Measurements from ENCODE around the gene DCP1B. TPM values are rescaled to one million over a fixed set of nuclear protein-coding genes. Genes with fewer than 3 reads are reported as not detected.

The DCP1B gene
- total RNA-seq, 1 donor from 2014 or later, result 31.5 TPM

GRCh38 chr12:2011643-2012607, 7.7 kb upstream of the DCP1B start:
- Mint-ChIP-seq H3K36me3 (ENCODE audit: insufficient read depth) (no peaks in the 10 kb centered on the region), H3K27ac (no peak overlapping the region), H3K4me1 (ENCODE audit: low read depth) (peaks cover 24% of the 10 kb centered on the region), H3K4me3 (ENCODE audit: low read depth) (no peak overlapping the region), H3K27me3 (no peaks in the 10 kb centered on the region), H3K9me3 (ENCODE audit: low read depth) (no peaks in the 10 kb centered on the region)
- TF ChIP-seq, protein P1, sequence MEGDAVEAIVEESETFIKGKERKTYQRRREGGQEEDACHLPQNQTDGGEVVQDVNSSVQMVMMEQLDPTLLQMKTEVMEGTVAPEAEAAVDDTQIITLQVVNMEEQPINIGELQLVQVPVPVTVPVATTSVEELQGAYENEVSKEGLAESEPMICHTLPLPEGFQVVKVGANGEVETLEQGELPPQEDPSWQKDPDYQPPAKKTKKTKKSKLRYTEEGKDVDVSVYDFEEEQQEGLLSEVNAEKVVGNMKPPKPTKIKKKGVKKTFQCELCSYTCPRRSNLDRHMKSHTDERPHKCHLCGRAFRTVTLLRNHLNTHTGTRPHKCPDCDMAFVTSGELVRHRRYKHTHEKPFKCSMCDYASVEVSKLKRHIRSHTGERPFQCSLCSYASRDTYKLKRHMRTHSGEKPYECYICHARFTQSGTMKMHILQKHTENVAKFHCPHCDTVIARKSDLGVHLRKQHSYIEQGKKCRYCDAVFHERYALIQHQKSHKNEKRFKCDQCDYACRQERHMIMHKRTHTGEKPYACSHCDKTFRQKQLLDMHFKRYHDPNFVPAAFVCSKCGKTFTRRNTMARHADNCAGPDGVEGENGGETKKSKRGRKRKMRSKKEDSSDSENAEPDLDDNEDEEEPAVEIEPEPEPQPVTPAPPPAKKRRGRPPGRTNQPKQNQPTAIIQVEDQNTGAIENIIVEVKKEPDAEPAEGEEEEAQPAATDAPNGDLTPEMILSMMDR (IDR thresholded peaks at IDR 0.05; ENCODE audit: unreplicated experiment), result peak; percentile 41
- no peak for DNase-seq (ENCODE audit: low spot score, unreplicated experiment)

- H3K4me3 Mint-ChIP-seq (ENCODE audit: low read depth), result no peak overlapping the region
- peaks cover 24% of the 10 kb centered on the region for H3K4me1 Mint-ChIP-seq (ENCODE audit: low read depth)
- H3K27me3 Mint-ChIP-seq, result no peaks in the 10 kb centered on the region
- H3K36me3 Mint-ChIP-seq (ENCODE audit: insufficient read depth), result no peaks in the 10 kb centered on the region
- no peaks in the 10 kb centered on the region for H3K9me3 Mint-ChIP-seq (ENCODE audit: low read depth)
- H3K27ac Mint-ChIP-seq, result no peak overlapping the region
- TF ChIP-seq, protein P1 (IDR thresholded peaks at IDR 0.05; ENCODE audit: unreplicated experiment), result peak; percentile 43
- no peak for DNase-seq (ENCODE audit: low spot score, unreplicated experiment)
These were observed 5.4 kb upstream of the DCP1B start for GRCh38 chr12:2009623-2010022.

GRCh38 chr12:2008677-2009076, 4.4 kb upstream of the DCP1B start:
- peaks cover 20% of the 10 kb centered on the region for H3K4me1 Mint-ChIP-seq (ENCODE audit: low read depth)
- no peak overlapping the region for H3K4me3 Mint-ChIP-seq (ENCODE audit: low read depth)
- TF ChIP-seq, protein P1 (IDR thresholded peaks at IDR 0.05; ENCODE audit: unreplicated experiment), result no peak

DNA sequence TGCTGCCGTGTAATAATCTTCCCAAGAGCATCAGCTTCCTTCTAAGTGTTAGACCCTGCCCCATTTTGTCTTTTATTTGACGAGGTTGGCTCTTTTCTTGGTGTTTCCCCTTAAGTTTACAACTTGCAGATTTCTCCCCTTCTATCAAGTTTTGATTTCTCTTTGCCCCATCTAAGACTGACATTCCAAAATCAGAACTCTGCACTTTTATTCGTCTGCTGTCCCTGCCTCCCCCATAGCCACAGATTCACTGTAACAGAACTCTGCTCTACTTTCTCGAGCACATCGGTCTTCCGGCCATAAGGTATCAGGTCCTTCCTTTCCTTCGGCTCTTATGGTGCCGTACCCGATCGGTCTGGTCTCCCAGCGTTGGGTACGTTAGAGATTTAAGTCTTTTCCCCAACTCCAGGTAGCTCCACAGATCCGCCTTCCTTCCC, 563 bp downstream of the DCP1B start:
- no peaks in the 10 kb centered on the region for H3K27me3 Mint-ChIP-seq

More at GRCh38 chr12:2008677-2009076, 4.4 kb upstream of the DCP1B start:
- H3K27ac Mint-ChIP-seq, result no peak overlapping the region
- H3K36me3 Mint-ChIP-seq (ENCODE audit: insufficient read depth), result no peaks in the 10 kb centered on the region
- H3K9me3 Mint-ChIP-seq (ENCODE audit: low read depth), result no peaks in the 10 kb centered on the region
- DNase-seq (ENCODE audit: low spot score, unreplicated experiment), result no peak
- no peaks in the 10 kb centered on the region for H3K27me3 Mint-ChIP-seq

GRCh38 chr12:1995205-1995896, 8.9 kb downstream of the DCP1B start:
- Mint-ChIP-seq H3K27me3 (no peaks in the 10 kb centered on the region), H3K4me3 (ENCODE audit: low read depth) (no peak overlapping the region), H3K4me1 (ENCODE audit: low read depth) (peaks cover 15% of the 10 kb centered on the region), H3K9me3 (ENCODE audit: low read depth) (no peaks in the 10 kb centered on the region), H3K36me3 (ENCODE audit: insufficient read depth) (peaks cover 25% of the 10 kb centered on the region), H3K27ac (no peak overlapping the region)
- DNase-seq (ENCODE audit: low spot score, unreplicated experiment), result no peak
- TF ChIP-seq, protein P1 (IDR thresholded peaks at IDR 0.05; ENCODE audit: unreplicated experiment), result no peak

More for the DNA sequence above, 563 bp downstream of the DCP1B start:
- peaks cover 9% of the 10 kb centered on the region for H3K4me1 Mint-ChIP-seq (ENCODE audit: low read depth)
- H3K36me3 Mint-ChIP-seq (ENCODE audit: insufficient read depth), result no peaks in the 10 kb centered on the region
- no peaks in the 10 kb centered on the region for H3K9me3 Mint-ChIP-seq (ENCODE audit: low read depth)
- TF ChIP-seq, protein P1 (IDR thresholded peaks at IDR 0.05; ENCODE audit: unreplicated experiment), result no peak
- no peak for DNase-seq (ENCODE audit: low spot score, unreplicated experiment)
- peak overlapping the region; percentile 98 for H3K27ac Mint-ChIP-seq
- peak overlapping the region; percentile 97 for H3K4me3 Mint-ChIP-seq (ENCODE audit: low read depth)

All from progenitor cell of endocrine pancreas (in vitro differentiated cells).